Astrocyte of the spinal cord (primary cell): ENCODE results near the gene CCR5.

Experiments used
- DNase-seq: peaks from one replicate; pipeline ENCODE4 v3.0.0; 2011; ENCODE audit warnings: low read depth, low spot score
- H3K4me3 ChIP-seq: 2 replicates; pipeline ENCODE4 v1.5.1; 2011; ENCODE audit warnings: low read depth, mild to moderate bottlenecking, low read length, moderate library complexity
- CTCF ChIP-seq: IDR thresholded peaks from 2 replicates; pipeline ENCODE4 v1.5.1; 2012; ENCODE audit warnings: low read depth, mild to moderate bottlenecking, low read length, inconsistent platforms
- in situ Hi-C: cut with HindIII; loops from 2 replicates; pipeline ENCODE4 v1.10.0; 2017; ENCODE audit warnings: low sequenced_read_pairs

CCR5 gene

GRCh38 chr3:46361408-46362283 is 9.1 kb upstream of the CCR5 start:
- in situ Hi-C loops: no loop called here
- no peak for DNase-seq
- no peak overlapping the region for H3K4me3 ChIP-seq

GRCh38 chr3:46365041-46365440 is 5.7 kb upstream of the CCR5 start:
- no peak overlapping the region for H3K4me3 ChIP-seq
- TF ChIP-seq CTCF: no peak
- in situ Hi-C loops: no loop called here
- DNase-seq: no peak

More at GRCh38 chr3:46361408-46362283, 9.1 kb upstream of the CCR5 start:
- TF ChIP-seq CTCF: no peak

GRCh38 chr3:46365737-46366524 is 4.8 kb upstream of the CCR5 start:
- in situ Hi-C loops: no loop called here
- H3K4me3 ChIP-seq: no peak overlapping the region
- DNase-seq: no peak
- no peak for TF ChIP-seq CTCF

GRCh38 chr3:46367811-46368210 is 2.9 kb upstream of the CCR5 start:
- no peak for DNase-seq
- TF ChIP-seq CTCF: no peak
- in situ Hi-C loops: no loop called here
- H3K4me3 ChIP-seq: no peak overlapping the region

GRCh38 chr3:46368569-46368968 is 2.2 kb upstream of the CCR5 start:
- no peak for DNase-seq
- H3K4me3 ChIP-seq: no peak overlapping the region
- TF ChIP-seq CTCF: no peak
- in situ Hi-C loops: no loop called here

- no peak overlapping the region for H3K4me3 ChIP-seq
- DNase-seq: no peak
- in situ Hi-C loops: no loop called here
- TF ChIP-seq CTCF: no peak
These were observed 1.6 kb upstream of the CCR5 start for GRCh38 chr3:46369151-46369550.
